ENCODE results near the gene PLA2G2F.
"Not testable (repeated sequence)": the region's sequence is repeated elsewhere in the genome, so short reads cannot be mapped to it uniquely, and the experiment has no call there.

The PLA2G2F gene

GRCh38 chr1:20115479-20115878, 23.6 kb upstream of the PLA2G2F start:
- DNase-seq, result no peak

- DNase-seq, result no peak
These were observed 23.2 kb upstream of the PLA2G2F start for GRCh38 chr1:20115916-20116315.

GRCh38 chr1:20117236-20117635, 21.9 kb upstream of the PLA2G2F start:
- no peak for DNase-seq

GRCh38 chr1:20119347-20119746, 19.8 kb upstream of the PLA2G2F start, which contains the start of gene PLA2G2D:
PLA2G2D (minus strand) TSS chr1:20119536; CDS start chr1:20119498, 38 bp downstream.
- DNase-seq, result no peak

- DNase-seq, result no peak
These were observed 18.3 kb upstream of the PLA2G2F start for GRCh38 chr1:20120796-20121195.

- DNase-seq, result no peak
These were observed 15.2 kb upstream of the PLA2G2F start for GRCh38 chr1:20123722-20124455.

- no peak for DNase-seq
These were observed 14.6 kb upstream of the PLA2G2F start for GRCh38 chr1:20124456-20125057.

- DNase-seq, result no peak
These were observed 14.0 kb upstream of the PLA2G2F start for GRCh38 chr1:20125100-20125499.

- no peak for DNase-seq
These were observed 12.9 kb upstream of the PLA2G2F start for GRCh38 chr1:20126041-20126805.

GRCh38 chr1:20126806-20127440, 12.2 kb upstream of the PLA2G2F start:
- DNase-seq, result no peak

GRCh38 chr1:20130518-20130917, 8.6 kb upstream of the PLA2G2F start:
- not testable (repeated sequence) for DNase-seq

GRCh38 chr1:20134995-20135394, 4.1 kb upstream of the PLA2G2F start:
- DNase-seq, result no peak

- DNase-seq, result no peak
These were observed 2.9 kb upstream of the PLA2G2F start for GRCh38 chr1:20136249-20136648.

- DNase-seq, result no peak
These were observed 2.1 kb upstream of the PLA2G2F start for GRCh38 chr1:20137055-20137454.

- no peak for DNase-seq
These were observed 1.5 kb upstream of the PLA2G2F start for GRCh38 chr1:20137604-20138003.

GRCh38 chr1:20138346-20138745, 777 bp upstream of the PLA2G2F start:
- DNase-seq, result no peak

GRCh38 chr1:20139776-20140612, 871 bp downstream of the PLA2G2F start:
- no peak for DNase-seq

GRCh38 chr1:20141001-20141400, 1.9 kb downstream of the PLA2G2F start:
- DNase-seq, result no peak

- DNase-seq, result no peak
These were observed 2.3 kb downstream of the PLA2G2F start for GRCh38 chr1:20141466-20141865.

GRCh38 chr1:20142001-20142710, 3.0 kb downstream of the PLA2G2F start:
- DNase-seq, result no peak

GRCh38 chr1:20143318-20143717, 4.2 kb downstream of the PLA2G2F start:
- DNase-seq, result no peak
